HS-27A (cell line): Measurements from ENCODE around the gene EIF4A3.
"Not testable (repeated sequence)": the region's sequence is repeated elsewhere in the genome, so short reads cannot be mapped to it uniquely, and the experiment has no call there.

ENCODE experiments used
- DNase-seq: peaks from one replicate; pipeline ENCODE4 v3.0.0-alpha.2; 2012; ENCODE audit warnings: low read depth, missing footprints

The EIF4A3 gene

GRCh38 chr17:80171681-80172080 is 24.8 kb upstream of the EIF4A3 start:
- no peak for DNase-seq

GRCh38 chr17:80169784-80170500 is 23.0 kb upstream of the EIF4A3 start, which contains the start of gene CARD14:
TSS of gene CARD14 (plus strand) at chr17:80170030. CDS start at chr17:80181439, 11,409 bp downstream.
- DNase-seq, result no peak

GRCh38 chr17:80169107-80169506 is 22.2 kb upstream of the EIF4A3 start:
- no peak for DNase-seq

- no peak for DNase-seq
These were observed 21.4 kb upstream of the EIF4A3 start for GRCh38 chr17:80168371-80168770.

GRCh38 chr17:80166446-80166845 is 19.5 kb upstream of the EIF4A3 start:
- no peak for DNase-seq

GRCh38 chr17:80164185-80164584 is 17.3 kb upstream of the EIF4A3 start:
- DNase-seq, result no peak

GRCh38 chr17:80163336-80163735 is 16.4 kb upstream of the EIF4A3 start:
- no peak for DNase-seq

- DNase-seq, result no peak
These were observed 13.6 kb upstream of the EIF4A3 start for GRCh38 chr17:80160536-80160935.

- DNase-seq, result no peak
These were observed 11.9 kb upstream of the EIF4A3 start for GRCh38 chr17:80158846-80159245.

GRCh38 chr17:80155600-80155999 is 8.7 kb upstream of the EIF4A3 start:
- not testable (repeated sequence) for DNase-seq

- no peak for DNase-seq
These were observed 7.2 kb upstream of the EIF4A3 start for GRCh38 chr17:80154166-80154565.

- no peak for DNase-seq
These were observed 6.1 kb upstream of the EIF4A3 start for GRCh38 chr17:80153004-80153403.

- no peak for DNase-seq
These were observed 5.3 kb upstream of the EIF4A3 start for GRCh38 chr17:80152081-80152702.

- no peak for DNase-seq
These were observed 4.4 kb upstream of the EIF4A3 start for GRCh38 chr17:80151333-80151732.

- no peak for DNase-seq
These were observed 550 bp downstream of the EIF4A3 start for GRCh38 chr17:80146121-80147034.

- no peak for DNase-seq
These were observed 1.6 kb downstream of the EIF4A3 start for GRCh38 chr17:80145076-80146075.

GRCh38 chr17:80142929-80143328 is 4.0 kb downstream of the EIF4A3 start:
- DNase-seq, result no peak

GRCh38 chr17:80141463-80142165 is 5.3 kb downstream of the EIF4A3 start:
- no peak for DNase-seq

- no peak for DNase-seq
These were observed 8.0 kb downstream of the EIF4A3 start for GRCh38 chr17:80138856-80139426.

GRCh38 chr17:80137131-80137530 is 9.8 kb downstream of the EIF4A3 start:
- DNase-seq, result no peak

GRCh38 chr17:80133626-80133970 is 13.3 kb downstream of the EIF4A3 start:
- no peak for DNase-seq
